Thyroid gland (tissue), 4 donors: ENCODE measurements around the gene COL12A1.

Experiments
- POLR2A ChIP-seq, 2 donors: fragments of 450-650 bp; IDR thresholded peaks; one replicate each; pipeline ENCODE4 v1.6.1; 2017; ENCODE audit warnings: antibody characterized with exemption in 2 of 2, mild to moderate bottlenecking in 2 of 2, moderate library complexity in 1 of 2
- TF ChIP-seq, protein P1 (sequence below), 6 experiments: fragments of 200-600 bp in 3 of 6; fragments of 450-650 bp in 3 of 6; sonication (generic) in 3 of 6; IDR thresholded peaks; one replicate each; pipeline ENCODE4 v1.5.1; 2016 to 2019; ENCODE audit warnings: antibody characterized with exemption in 6 of 6, mild to moderate bottlenecking in 2 of 6, inconsistent platforms in 1 of 6, moderate library complexity in 1 of 6

GRCh38 chr6:75201021-75201420 is 4.8 kb downstream of the COL12A1 start:
- TF ChIP-seq, protein P1, sequence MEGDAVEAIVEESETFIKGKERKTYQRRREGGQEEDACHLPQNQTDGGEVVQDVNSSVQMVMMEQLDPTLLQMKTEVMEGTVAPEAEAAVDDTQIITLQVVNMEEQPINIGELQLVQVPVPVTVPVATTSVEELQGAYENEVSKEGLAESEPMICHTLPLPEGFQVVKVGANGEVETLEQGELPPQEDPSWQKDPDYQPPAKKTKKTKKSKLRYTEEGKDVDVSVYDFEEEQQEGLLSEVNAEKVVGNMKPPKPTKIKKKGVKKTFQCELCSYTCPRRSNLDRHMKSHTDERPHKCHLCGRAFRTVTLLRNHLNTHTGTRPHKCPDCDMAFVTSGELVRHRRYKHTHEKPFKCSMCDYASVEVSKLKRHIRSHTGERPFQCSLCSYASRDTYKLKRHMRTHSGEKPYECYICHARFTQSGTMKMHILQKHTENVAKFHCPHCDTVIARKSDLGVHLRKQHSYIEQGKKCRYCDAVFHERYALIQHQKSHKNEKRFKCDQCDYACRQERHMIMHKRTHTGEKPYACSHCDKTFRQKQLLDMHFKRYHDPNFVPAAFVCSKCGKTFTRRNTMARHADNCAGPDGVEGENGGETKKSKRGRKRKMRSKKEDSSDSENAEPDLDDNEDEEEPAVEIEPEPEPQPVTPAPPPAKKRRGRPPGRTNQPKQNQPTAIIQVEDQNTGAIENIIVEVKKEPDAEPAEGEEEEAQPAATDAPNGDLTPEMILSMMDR (IDR thresholded peaks at IDR 0.05), result no peak
- TF ChIP-seq POLR2A (IDR thresholded peaks at IDR 0.05), result no peak
